Type B pancreatic cell (in vitro differentiated cells): ENCODE data around the gene RIOX2. TPM values are rescaled to one million over a fixed set of nuclear protein-coding genes. Genes with fewer than 3 reads are reported as not detected.

Source experiments
- DNase-seq: peaks from one replicate; pipeline ENCODE4 v3.0.0; 2021; ENCODE audit warnings: mixed read lengths; ENCODE audit not compliant: unreplicated experiment; ENCODE audit errors: extremely low spot score
- H3K27ac Mint-ChIP-seq: 2 replicates; pipeline ENCODE4 v1.8.0; 2021; ENCODE audit warnings: mild to moderate bottlenecking, mixed read lengths
- H3K27me3 Mint-ChIP-seq: 2 replicates; pipeline ENCODE4 v1.8.0; 2021; ENCODE audit warnings: mixed read lengths
- H3K36me3 Mint-ChIP-seq: 2 replicates; pipeline ENCODE4 v1.8.0; 2021; ENCODE audit warnings: mixed read lengths
- H3K4me1 Mint-ChIP-seq: one replicate; pipeline ENCODE4 v1.8.0; 2021; ENCODE audit warnings: mixed read lengths; ENCODE audit not compliant: unreplicated experiment
- H3K4me3 Mint-ChIP-seq: 2 replicates; pipeline ENCODE4 v1.8.0; 2021; ENCODE audit warnings: mild to moderate bottlenecking, mixed read lengths
- H3K9me3 Mint-ChIP-seq: 2 replicates; pipeline ENCODE4 v1.8.0; 2021; ENCODE audit warnings: mixed read lengths
- total RNA-seq: library from RNA; stranded (reverse); gene quantifications from 2 replicates; pipeline ENCODE4 v1.2.1, GENCODE V29; 2021; ENCODE audit warnings: low replicate concordance
- TF ChIP-seq, protein P1 (sequence below): fragments of 200-600 bp; sonication (generic); conservative IDR thresholded peaks from 2 replicates; pipeline ENCODE4 v1.5.0; 2021; ENCODE audit warnings: antibody characterized with exemption, mild to moderate bottlenecking

Gene RIOX2
- total RNA-seq, 1 donor from 2014 or later, result 27.9 TPM

DNA sequence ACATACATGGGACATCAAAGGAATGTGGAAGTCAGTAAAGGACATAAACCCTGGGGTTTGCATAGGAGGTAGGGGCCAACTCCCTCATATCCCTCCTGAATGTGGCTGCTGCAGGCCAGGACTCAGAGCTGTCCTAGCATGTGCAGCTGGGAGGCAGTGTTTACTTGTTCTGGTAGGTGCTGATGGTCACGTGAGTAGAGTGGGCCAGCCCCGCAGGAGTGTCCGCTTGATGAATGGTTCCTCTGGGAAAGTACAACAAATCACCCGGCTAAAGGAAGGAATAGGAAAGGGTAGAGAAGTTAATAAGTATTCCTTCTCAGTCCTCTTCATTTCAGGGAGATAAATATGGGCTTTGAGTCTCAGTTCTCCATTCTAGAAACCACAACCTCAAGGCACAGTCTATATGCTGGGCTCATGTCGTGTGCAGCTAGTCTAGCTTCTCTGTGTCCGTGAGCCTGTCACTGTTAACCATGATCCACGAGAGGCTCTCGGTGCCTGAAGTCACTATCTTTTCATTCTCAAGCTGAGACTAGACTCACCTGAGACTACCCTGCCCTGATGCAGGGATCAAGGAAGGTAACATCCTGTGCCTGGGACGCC, 17.9 kb downstream of the RIOX2 start:
- Mint-ChIP-seq H3K4me1 (peaks cover 4% of the 10 kb centered on the region), H3K36me3 (peaks cover 43% of the 10 kb centered on the region), H3K27me3 (no peaks in the 10 kb centered on the region), H3K4me3 (no peak overlapping the region), H3K9me3 (no peaks in the 10 kb centered on the region), H3K27ac (no peak overlapping the region)
- no peak for DNase-seq
- TF ChIP-seq, protein P1, sequence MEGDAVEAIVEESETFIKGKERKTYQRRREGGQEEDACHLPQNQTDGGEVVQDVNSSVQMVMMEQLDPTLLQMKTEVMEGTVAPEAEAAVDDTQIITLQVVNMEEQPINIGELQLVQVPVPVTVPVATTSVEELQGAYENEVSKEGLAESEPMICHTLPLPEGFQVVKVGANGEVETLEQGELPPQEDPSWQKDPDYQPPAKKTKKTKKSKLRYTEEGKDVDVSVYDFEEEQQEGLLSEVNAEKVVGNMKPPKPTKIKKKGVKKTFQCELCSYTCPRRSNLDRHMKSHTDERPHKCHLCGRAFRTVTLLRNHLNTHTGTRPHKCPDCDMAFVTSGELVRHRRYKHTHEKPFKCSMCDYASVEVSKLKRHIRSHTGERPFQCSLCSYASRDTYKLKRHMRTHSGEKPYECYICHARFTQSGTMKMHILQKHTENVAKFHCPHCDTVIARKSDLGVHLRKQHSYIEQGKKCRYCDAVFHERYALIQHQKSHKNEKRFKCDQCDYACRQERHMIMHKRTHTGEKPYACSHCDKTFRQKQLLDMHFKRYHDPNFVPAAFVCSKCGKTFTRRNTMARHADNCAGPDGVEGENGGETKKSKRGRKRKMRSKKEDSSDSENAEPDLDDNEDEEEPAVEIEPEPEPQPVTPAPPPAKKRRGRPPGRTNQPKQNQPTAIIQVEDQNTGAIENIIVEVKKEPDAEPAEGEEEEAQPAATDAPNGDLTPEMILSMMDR, result no peak

DNA sequence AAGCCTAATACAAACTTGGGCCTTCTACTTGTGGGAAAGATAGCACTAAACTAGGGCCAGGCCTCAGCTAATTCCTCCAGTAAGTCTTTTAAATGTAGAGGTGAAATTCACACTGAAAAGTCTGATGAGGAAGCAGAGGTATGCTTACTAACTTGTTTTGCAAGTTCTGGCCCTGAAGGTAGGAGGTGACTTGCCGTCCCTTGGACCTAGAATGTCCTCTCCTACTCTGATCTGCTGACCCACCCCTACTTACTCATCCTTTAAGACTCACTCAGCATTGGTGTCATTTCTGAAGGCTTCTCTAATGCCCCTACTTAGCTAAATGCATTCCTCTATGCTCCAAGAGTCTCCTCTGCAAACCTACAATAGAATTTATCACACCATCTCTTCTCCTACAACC, 19.4 kb downstream of the RIOX2 start:
- Mint-ChIP-seq H3K4me1 (peaks cover 4% of the 10 kb centered on the region), H3K27ac (peak overlapping the region; percentile 75)

GRCh38 chr3:97952280-97952679, 20.0 kb downstream of the RIOX2 start:
- DNase-seq, result no peak
- Mint-ChIP-seq H3K4me3 (no peak overlapping the region), H3K27me3 (no peaks in the 10 kb centered on the region), H3K9me3 (no peaks in the 10 kb centered on the region), H3K27ac (peak overlapping the region; percentile 75), H3K4me1 (peaks cover 4% of the 10 kb centered on the region), H3K36me3 (peaks cover 53% of the 10 kb centered on the region)
- TF ChIP-seq, protein P1, result no peak

More for the DNA sequence above, 19.4 kb downstream of the RIOX2 start:
- no peak for DNase-seq
- peaks cover 49% of the 10 kb centered on the region for H3K36me3 Mint-ChIP-seq
- no peaks in the 10 kb centered on the region for H3K9me3 Mint-ChIP-seq
- TF ChIP-seq, protein P1, result no peak
- H3K27me3 Mint-ChIP-seq, result no peaks in the 10 kb centered on the region
- peak overlapping the region; percentile 6 for H3K4me3 Mint-ChIP-seq

DNA sequence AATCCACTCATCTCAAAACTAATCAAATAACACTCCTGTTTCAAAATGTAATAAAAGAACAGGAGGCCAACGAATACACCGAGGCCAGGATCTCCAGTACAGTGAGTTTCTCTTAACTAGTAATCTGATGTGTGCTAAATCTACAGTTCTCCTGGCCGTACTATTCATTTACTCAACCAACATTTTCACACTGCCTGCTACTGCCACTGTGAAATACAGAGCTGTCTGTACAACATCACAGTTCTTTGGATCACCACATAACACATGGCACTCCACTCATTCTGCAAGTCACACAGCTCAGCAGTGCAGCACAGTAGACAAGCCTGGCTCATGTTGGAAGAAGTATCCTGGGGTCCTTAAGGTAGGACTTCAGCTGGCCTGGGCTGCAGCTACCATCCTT, 21.9 kb downstream of the RIOX2 start:
- no peak overlapping the region for H3K4me3 Mint-ChIP-seq
- H3K27ac Mint-ChIP-seq, result no peak overlapping the region
- no peaks in the 10 kb centered on the region for H3K4me1 Mint-ChIP-seq
- no peaks in the 10 kb centered on the region for H3K9me3 Mint-ChIP-seq
- peaks cover 61% of the 10 kb centered on the region for H3K36me3 Mint-ChIP-seq
- no peaks in the 10 kb centered on the region for H3K27me3 Mint-ChIP-seq
- TF ChIP-seq, protein P1, result no peak
- no peak for DNase-seq

GRCh38 chr3:97949743-97950142, 22.5 kb downstream of the RIOX2 start:
- TF ChIP-seq, protein P1, result no peak
- Mint-ChIP-seq H3K9me3 (no peaks in the 10 kb centered on the region), H3K36me3 (peaks cover 61% of the 10 kb centered on the region), H3K27ac (no peak overlapping the region), H3K27me3 (no peaks in the 10 kb centered on the region), H3K4me1 (no peaks in the 10 kb centered on the region), H3K4me3 (no peak overlapping the region)
- no peak for DNase-seq

DNA sequence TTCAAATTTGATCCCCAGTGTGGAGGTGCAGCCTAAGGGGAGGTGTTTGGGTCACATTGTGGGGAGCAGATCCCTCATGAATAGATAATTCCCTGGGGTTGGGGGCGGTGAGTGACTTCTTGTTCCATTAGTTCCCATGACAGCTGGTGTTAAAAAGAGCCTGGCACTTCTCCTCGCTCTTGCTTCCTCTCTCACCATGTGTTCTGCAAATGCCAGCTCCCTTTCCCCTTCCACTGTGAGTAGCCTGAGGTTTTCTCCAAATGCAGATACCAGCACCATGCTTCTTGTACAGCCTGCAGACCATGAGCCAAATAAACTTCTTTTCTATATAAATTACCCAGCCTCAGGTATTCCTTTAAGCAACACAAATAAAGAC, 23.1 kb downstream of the RIOX2 start:
- peaks cover 57% of the 10 kb centered on the region for H3K36me3 Mint-ChIP-seq
- H3K27me3 Mint-ChIP-seq, result no peaks in the 10 kb centered on the region
- no peaks in the 10 kb centered on the region for H3K9me3 Mint-ChIP-seq
- TF ChIP-seq, protein P1, result no peak
- no peak for DNase-seq
- no peak overlapping the region for H3K27ac Mint-ChIP-seq
- H3K4me1 Mint-ChIP-seq, result no peaks in the 10 kb centered on the region
- no peak overlapping the region for H3K4me3 Mint-ChIP-seq
